Activated CD4-positive, alpha-beta T cell treated with anti-CD3 and anti-CD28 coated beads for 4 hours (primary cell): ENCODE data around the gene PCSK2.

ENCODE experiments used
- DNase-seq, 2 donors: peaks; one replicate each; pipeline ENCODE4 v3.0.0-alpha.2; 2020

Gene PCSK2

GRCh38 chr20:17343091-17343490, 116.3 kb downstream of the PCSK2 start:
- DNase-seq, result no peak

- DNase-seq, result no peak
These were observed 117.0 kb downstream of the PCSK2 start for GRCh38 chr20:17343656-17344452.

- DNase-seq, result no peak
These were observed 118.0 kb downstream of the PCSK2 start for GRCh38 chr20:17344790-17345189.

- no peak for DNase-seq
These were observed 118.5 kb downstream of the PCSK2 start for GRCh38 chr20:17345321-17345720.

- DNase-seq, result no peak
These were observed 123.5 kb downstream of the PCSK2 start for GRCh38 chr20:17350321-17350720.

- DNase-seq, result no peak
These were observed 130.4 kb downstream of the PCSK2 start for GRCh38 chr20:17357238-17357637.

- DNase-seq, result no peak
These were observed 132.0 kb downstream of the PCSK2 start for GRCh38 chr20:17358854-17359253.

GRCh38 chr20:17364681-17365080, 137.8 kb downstream of the PCSK2 start:
- no peak for DNase-seq

GRCh38 chr20:17365831-17366230, 139.0 kb downstream of the PCSK2 start:
- DNase-seq, result no peak

GRCh38 chr20:17369506-17369905, 142.7 kb downstream of the PCSK2 start:
- DNase-seq, result no peak

- no peak for DNase-seq
These were observed 146.1 kb downstream of the PCSK2 start for GRCh38 chr20:17372806-17373440.

GRCh38 chr20:17374086-17374485, 147.2 kb downstream of the PCSK2 start:
- DNase-seq, result no peak

- DNase-seq, result no peak
These were observed 149.2 kb downstream of the PCSK2 start for GRCh38 chr20:17376031-17376430.

GRCh38 chr20:17377231-17377630, 150.4 kb downstream of the PCSK2 start:
- no peak for DNase-seq

GRCh38 chr20:17379651-17380050, 152.8 kb downstream of the PCSK2 start:
- no peak for DNase-seq

GRCh38 chr20:17380801-17381200, 154.0 kb downstream of the PCSK2 start:
- DNase-seq, result no peak

GRCh38 chr20:17381724-17382123, 154.9 kb downstream of the PCSK2 start:
- DNase-seq, result no peak

- DNase-seq, result no peak
These were observed 159.0 kb downstream of the PCSK2 start for GRCh38 chr20:17385798-17386197.

- no peak for DNase-seq
These were observed 163.8 kb downstream of the PCSK2 start for GRCh38 chr20:17390655-17391054.

GRCh38 chr20:17391127-17391771, 164.4 kb downstream of the PCSK2 start:
- no peak for DNase-seq

GRCh38 chr20:17394411-17394810, 167.6 kb downstream of the PCSK2 start:
- no peak for DNase-seq

GRCh38 chr20:17395729-17396128, 168.9 kb downstream of the PCSK2 start:
- no peak for DNase-seq

GRCh38 chr20:17399303-17399985, 172.6 kb downstream of the PCSK2 start:
- DNase-seq, result no peak
